HCT116 (cell line): ENCODE data around the gene GCC1. TPM values are rescaled to one million over a fixed set of nuclear protein-coding genes. Genes with fewer than 3 reads are reported as not detected.

Experiments used
- ATAC-seq: fragments of 200-7000 bp; cut with Tn5 transposase; 2 replicates; pipeline ENCODE4 v1.9.1; 2020; ENCODE audit warnings: mild to moderate bottlenecking, moderate library complexity
- BruUV-seq: library from RNA; stranded (reverse); fragments of 400-500 nt; replicated peaks from 2 replicates; lab custom pipeline; 2021; lab: Mats Ljungman, UMichigan
- CTCF ChIA-PET: fragments of 300-600 bp; sonication (Branson Sonifier 250); formaldehyde crosslinking; loops from one replicate; lab custom pipeline; 2021; ENCODE audit warnings: antibody characterized with exemption; lab: Charles Lee
- POLR2A ChIA-PET: fragments of 300-600, 350-600 bp; sonication (Branson Sonifier 250); formaldehyde crosslinking; loops from one replicate; lab custom pipeline; 2021; ENCODE audit warnings: antibody characterized with exemption; lab: Charles Lee
- RAD21 ChIA-PET, 2 experiments: fragments of 300-600 bp; sonication (Branson Sonifier 250); formaldehyde crosslinking; loops; one replicate each; lab custom pipeline; 2023; ENCODE audit warnings: low total read pairs in 2 of 2; ENCODE audit not compliant: uncharacterized antibody in 2 of 2, unreplicated experiment in 2 of 2, low non-redundant PET in 1 of 2; lab: Charles Lee
- DNase-seq: peaks from one replicate; pipeline ENCODE4 v3.0.0-alpha.2; 2010; ENCODE audit warnings: low read depth, low spot score
- H2AFZ ChIP-seq: fragments of 200-600 bp; shearing (Covaris generic), sonication (generic); 2 replicates; pipeline ENCODE4 v1.6.1; 2017; ENCODE audit warnings: low read depth, mixed run types, mixed read lengths, antibody characterized with exemption, low read length; ENCODE audit not compliant: poor library complexity, severe bottlenecking
- H3K27ac ChIP-seq: 2 replicates; pipeline ENCODE4 v1.5.1; 2012; ENCODE audit warnings: low read depth, low read length
- H3K27me3 ChIP-seq: fragments of 200-600 bp; sonication (generic); 2 replicates; pipeline ENCODE4 v1.6.1; 2016; ENCODE audit warnings: mixed run types, low read length, mixed read lengths; ENCODE audit not compliant: insufficient read depth
- H3K36me3 ChIP-seq, 2 experiments: fragments of 200-500 bp in 1 of 2; fragments of 200-600 bp in 1 of 2; sonication (Bioruptor generic) in 1 of 2; sonication (generic) in 1 of 2; 2 replicates each; pipeline versions ENCODE4 v1.5.1 to v1.6.1; 2014 to 2016; ENCODE audit warnings: low read length in 2 of 2, inconsistent platforms in 1 of 2, mixed read lengths in 1 of 2, mixed run types in 1 of 2; ENCODE audit not compliant: insufficient read depth in 2 of 2, control insufficient read depth in 1 of 2
- H3K4me1 ChIP-seq, 2 experiments: fragments of 200-600 bp in 1 of 2; sonication (generic) in 1 of 2; 2 replicates each; pipeline versions ENCODE4 v1.5.1 to v1.6.1; 2012 to 2017; ENCODE audit warnings: low read length in 2 of 2, inconsistent platforms in 1 of 2, mild to moderate bottlenecking in 1 of 2, mixed read lengths in 1 of 2, mixed run types in 1 of 2, moderate library complexity in 1 of 2; ENCODE audit not compliant: insufficient read depth in 2 of 2, control insufficient read depth in 1 of 2
- H3K4me2 ChIP-seq: fragments of 200-600 bp; sonication (generic); 2 replicates; pipeline ENCODE4 v1.6.1; 2017; ENCODE audit warnings: mixed run types, low read length, mixed read lengths
- H3K4me3 ChIP-seq, 2 experiments: fragments of 200-600 bp in 1 of 2; sonication (generic) in 1 of 2; replicated peaks in 1 of 2; 2 replicates each; pipeline ENCODE4 v1.5.1; 2011 to 2016; ENCODE audit warnings: low read length in 2 of 2, control low read depth in 1 of 2, low read depth in 1 of 2, mild to moderate bottlenecking in 1 of 2, mixed read lengths in 1 of 2, mixed run types in 1 of 2
- H3K79me2 ChIP-seq: fragments of 200-600 bp; sonication (generic); 2 replicates; pipeline ENCODE4 v1.6.1; 2017; ENCODE audit warnings: mild to moderate bottlenecking, mixed run types, low read length, moderate library complexity, mixed read lengths; ENCODE audit not compliant: insufficient read depth
- H3K9ac ChIP-seq: fragments of 200-600 bp; sonication (generic); 2 replicates; pipeline ENCODE4 v1.6.1; 2016; ENCODE audit warnings: low read length, mixed read lengths
- H3K9me2 ChIP-seq: fragments of 200-600 bp; sonication (generic), shearing (Covaris generic); 2 replicates; pipeline ENCODE4 v1.6.1; 2017; ENCODE audit warnings: mixed run types, mild to moderate bottlenecking, moderate library complexity; ENCODE audit not compliant: insufficient read depth
- H3K9me3 ChIP-seq, 2 experiments: fragments of 200-500 bp in 1 of 2; fragments of 200-600 bp in 1 of 2; sonication (Bioruptor generic) in 1 of 2; sonication (generic) in 1 of 2; 2 replicates each; pipeline ENCODE4 v1.6.1; 2014 to 2017; ENCODE audit warnings: low read length in 2 of 2, mixed read lengths in 2 of 2, inconsistent platforms in 1 of 2, low read depth in 1 of 2, mild to moderate bottlenecking in 1 of 2, mixed run types in 1 of 2, moderate library complexity in 1 of 2; ENCODE audit not compliant: control insufficient read depth in 1 of 2, insufficient read depth in 1 of 2
- H4K20me1 ChIP-seq: fragments of 200-600 bp; sonication (generic), shearing (Covaris generic); 2 replicates; pipeline ENCODE4 v1.6.1; 2017; ENCODE audit warnings: mixed run types, mild to moderate bottlenecking, moderate library complexity; ENCODE audit not compliant: insufficient read depth
- CBX3 ChIP-seq: IDR thresholded peaks from 2 replicates; pipeline ENCODE4 v1.6.1; 2012; ENCODE audit warnings: low read depth
- ELF1 ChIP-seq: IDR thresholded peaks from 2 replicates; pipeline ENCODE4 v1.6.1; 2012; ENCODE audit warnings: low read depth, borderline replicate concordance
- EZH2 ChIP-seq: fragments of 200-600 bp; sonication (generic); IDR thresholded peaks from 2 replicates; pipeline ENCODE4 v1.6.1; 2017; ENCODE audit warnings: antibody characterized with exemption, mixed run types
- EZH2phosphoT487 ChIP-seq: fragments of 200-600 bp; IDR thresholded peaks from 2 replicates; pipeline ENCODE4 v1.6.1; 2018; ENCODE audit warnings: antibody characterized with exemption, borderline replicate concordance
- POLR2A ChIP-seq: IDR thresholded peaks from 2 replicates; pipeline ENCODE4 v1.7.0; 2011; ENCODE audit warnings: borderline replicate concordance; ENCODE audit not compliant: insufficient read depth, insufficient read length; ENCODE audit errors: extremely low read depth
- POLR2AphosphoS5 ChIP-seq: IDR thresholded peaks from 2 replicates; pipeline ENCODE4 v1.6.1; 2011; ENCODE audit warnings: mild to moderate bottlenecking, low read depth, low read length, moderate library complexity
- RAD21 ChIP-seq: IDR thresholded peaks from 2 replicates; pipeline ENCODE4 v1.6.1; 2012; ENCODE audit warnings: low read depth, mild to moderate bottlenecking
- TCF7L2 ChIP-seq: IDR thresholded peaks from 2 replicates; pipeline ENCODE4 v1.7.0; 2011; ENCODE audit warnings: borderline replicate concordance, inconsistent platforms; ENCODE audit not compliant: insufficient read depth, insufficient read length; ENCODE audit errors: extremely low read depth
- YY1 ChIP-seq: IDR thresholded peaks from 2 replicates; pipeline ENCODE4 v1.6.1; 2011; ENCODE audit warnings: low read length, low read depth, moderate library complexity, mild to moderate bottlenecking; ENCODE audit not compliant: insufficient replicate concordance; ENCODE audit errors: extremely low read depth
- ZFX ChIP-seq: fragments of 450-650 bp; IDR thresholded peaks from 2 replicates; pipeline ENCODE4 v1.6.1; 2017
- intact Hi-C: fragments of 100-400 bp; cut with micrococcal nuclease; formaldehyde crosslinking; loops from 2 replicates; pipeline ENCODE4 v1.10.0; 2022
- total RNA-seq: library from RNA; stranded (reverse); gene quantifications from one replicate; pipeline ENCODE4 v1.2.1, GENCODE V29; 2021; ENCODE audit not compliant: unreplicated experiment
- TF ChIP-seq, protein P1 (sequence below): IDR thresholded peaks from 2 replicates; pipeline ENCODE4 v1.6.1; 2012; ENCODE audit warnings: low read depth

GCC1 gene
- total RNA-seq, 1 experiment from 2014 or later = 17.9 TPM

DNA sequence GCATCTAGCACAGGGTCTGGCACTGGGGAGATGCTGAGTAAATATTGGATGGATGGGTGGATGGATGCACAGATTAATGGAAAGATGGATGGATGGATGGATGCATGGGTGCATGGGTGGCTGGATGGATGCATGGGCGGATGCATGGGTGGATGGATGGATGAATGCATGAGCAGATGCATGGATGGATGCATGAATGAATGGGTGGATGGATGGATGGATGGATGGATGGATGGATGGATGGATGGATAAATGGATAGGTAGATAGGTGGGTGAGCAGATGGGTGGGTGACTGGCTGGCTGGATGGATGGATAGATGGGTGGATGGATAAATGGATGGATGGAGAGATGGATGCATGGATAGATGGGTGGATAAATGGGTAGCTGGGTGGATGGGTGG is 26.9 kb upstream of the GCC1 start (continued):
- TF ChIP-seq POLR2AphosphoS5 (no peak), YY1 (no peak)

- peaks cover 0 to 6% of the 10 kb centered on the region in 2 experiments; a peak in 1 of 4 replicates for H3K9me3 ChIP-seq
- no peak for DNase-seq
- no peak overlapping the region for H2AFZ ChIP-seq
- no peak overlapping the region for H3K4me2 ChIP-seq
- peaks cover 11% of the 10 kb centered on the region; the same call in 1 of the 2 replicates for H3K27me3 ChIP-seq
- no peak overlapping the region for H3K27ac ChIP-seq
- no TSS peak for BruUV-seq
- ChIA-PET POLR2A (no interaction called here), RAD21 (no interaction called here), CTCF (no interaction called here)
- ATAC-seq = no peak
- no peak overlapping the region for H3K9ac ChIP-seq
- TF ChIP-seq ZFX (no peak), ELF1 (no peak), POLR2AphosphoS5 (no peak), CBX3 (no peak), TCF7L2 (no peak), EZH2 (no peak), RAD21 (no peak), POLR2A (no peak), EZH2phosphoT487 (no peak)
- TF ChIP-seq, protein P1, sequence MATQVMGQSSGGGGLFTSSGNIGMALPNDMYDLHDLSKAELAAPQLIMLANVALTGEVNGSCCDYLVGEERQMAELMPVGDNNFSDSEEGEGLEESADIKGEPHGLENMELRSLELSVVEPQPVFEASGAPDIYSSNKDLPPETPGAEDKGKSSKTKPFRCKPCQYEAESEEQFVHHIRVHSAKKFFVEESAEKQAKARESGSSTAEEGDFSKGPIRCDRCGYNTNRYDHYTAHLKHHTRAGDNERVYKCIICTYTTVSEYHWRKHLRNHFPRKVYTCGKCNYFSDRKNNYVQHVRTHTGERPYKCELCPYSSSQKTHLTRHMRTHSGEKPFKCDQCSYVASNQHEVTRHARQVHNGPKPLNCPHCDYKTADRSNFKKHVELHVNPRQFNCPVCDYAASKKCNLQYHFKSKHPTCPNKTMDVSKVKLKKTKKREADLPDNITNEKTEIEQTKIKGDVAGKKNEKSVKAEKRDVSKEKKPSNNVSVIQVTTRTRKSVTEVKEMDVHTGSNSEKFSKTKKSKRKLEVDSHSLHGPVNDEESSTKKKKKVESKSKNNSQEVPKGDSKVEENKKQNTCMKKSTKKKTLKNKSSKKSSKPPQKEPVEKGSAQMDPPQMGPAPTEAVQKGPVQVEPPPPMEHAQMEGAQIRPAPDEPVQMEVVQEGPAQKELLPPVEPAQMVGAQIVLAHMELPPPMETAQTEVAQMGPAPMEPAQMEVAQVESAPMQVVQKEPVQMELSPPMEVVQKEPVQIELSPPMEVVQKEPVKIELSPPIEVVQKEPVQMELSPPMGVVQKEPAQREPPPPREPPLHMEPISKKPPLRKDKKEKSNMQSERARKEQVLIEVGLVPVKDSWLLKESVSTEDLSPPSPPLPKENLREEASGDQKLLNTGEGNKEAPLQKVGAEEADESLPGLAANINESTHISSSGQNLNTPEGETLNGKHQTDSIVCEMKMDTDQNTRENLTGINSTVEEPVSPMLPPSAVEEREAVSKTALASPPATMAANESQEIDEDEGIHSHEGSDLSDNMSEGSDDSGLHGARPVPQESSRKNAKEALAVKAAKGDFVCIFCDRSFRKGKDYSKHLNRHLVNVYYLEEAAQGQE = no peak
- intact Hi-C loops = no loop called here
- H3K9me2 ChIP-seq = no peaks in the 10 kb centered on the region
- no peaks in the 10 kb centered on the region for H4K20me1 ChIP-seq
- H3K36me3 ChIP-seq = no peaks in the 10 kb centered on the region
- H3K79me2 ChIP-seq = no peaks in the 10 kb centered on the region
- H3K4me1 ChIP-seq = no peaks in the 10 kb centered on the region
- no peak overlapping the region for H3K4me3 ChIP-seq
Measured at GRCh38 chr7:127609297-127609696, 23.9 kb upstream of the GCC1 start.
